ENCODE results near the gene FAM110D.

FAM110D gene

DNA sequence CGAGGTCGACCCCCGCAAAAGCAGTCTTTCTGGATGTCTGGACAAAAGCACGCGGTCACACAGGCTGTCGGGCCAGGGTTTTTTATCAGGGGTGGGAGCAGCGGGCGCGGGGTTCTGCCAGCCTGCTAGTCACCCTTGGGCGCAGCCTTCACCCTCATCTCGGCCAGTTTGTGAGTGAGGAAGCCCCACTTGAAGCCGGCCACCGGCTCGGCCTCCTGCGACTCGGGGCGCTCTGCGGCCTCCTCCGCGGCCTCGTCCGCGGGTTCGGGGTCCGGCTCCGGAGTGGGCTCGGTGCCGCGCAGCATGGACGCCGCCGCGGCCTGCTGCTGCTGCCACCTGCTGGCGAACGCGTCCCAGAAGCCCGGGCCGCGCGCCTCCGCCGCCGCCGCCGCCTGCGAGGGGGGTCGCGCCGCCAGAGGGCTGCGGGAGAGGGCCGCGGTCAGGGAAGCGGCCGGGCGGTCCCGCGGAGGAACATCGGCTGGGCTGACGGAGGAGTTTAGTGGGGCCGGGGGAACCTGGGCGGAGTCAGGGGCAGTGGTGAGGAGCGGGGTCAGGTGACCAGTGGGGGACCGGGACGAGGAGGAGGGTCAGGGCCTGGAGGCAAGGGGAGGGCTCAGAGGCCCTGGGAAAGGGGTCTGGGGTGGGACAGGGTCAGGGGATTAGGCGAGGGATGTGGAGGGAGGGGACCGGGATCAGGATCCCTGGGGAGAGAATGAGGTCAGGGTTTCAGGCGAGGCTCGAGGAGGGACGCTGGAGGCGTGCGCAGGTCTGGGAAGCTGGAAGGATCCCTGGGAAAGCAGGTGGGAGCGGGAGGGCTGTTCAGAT lies 5.4 kb downstream of the FAM110D start:
- peak; percentile 65 for DNase-seq

DNA sequence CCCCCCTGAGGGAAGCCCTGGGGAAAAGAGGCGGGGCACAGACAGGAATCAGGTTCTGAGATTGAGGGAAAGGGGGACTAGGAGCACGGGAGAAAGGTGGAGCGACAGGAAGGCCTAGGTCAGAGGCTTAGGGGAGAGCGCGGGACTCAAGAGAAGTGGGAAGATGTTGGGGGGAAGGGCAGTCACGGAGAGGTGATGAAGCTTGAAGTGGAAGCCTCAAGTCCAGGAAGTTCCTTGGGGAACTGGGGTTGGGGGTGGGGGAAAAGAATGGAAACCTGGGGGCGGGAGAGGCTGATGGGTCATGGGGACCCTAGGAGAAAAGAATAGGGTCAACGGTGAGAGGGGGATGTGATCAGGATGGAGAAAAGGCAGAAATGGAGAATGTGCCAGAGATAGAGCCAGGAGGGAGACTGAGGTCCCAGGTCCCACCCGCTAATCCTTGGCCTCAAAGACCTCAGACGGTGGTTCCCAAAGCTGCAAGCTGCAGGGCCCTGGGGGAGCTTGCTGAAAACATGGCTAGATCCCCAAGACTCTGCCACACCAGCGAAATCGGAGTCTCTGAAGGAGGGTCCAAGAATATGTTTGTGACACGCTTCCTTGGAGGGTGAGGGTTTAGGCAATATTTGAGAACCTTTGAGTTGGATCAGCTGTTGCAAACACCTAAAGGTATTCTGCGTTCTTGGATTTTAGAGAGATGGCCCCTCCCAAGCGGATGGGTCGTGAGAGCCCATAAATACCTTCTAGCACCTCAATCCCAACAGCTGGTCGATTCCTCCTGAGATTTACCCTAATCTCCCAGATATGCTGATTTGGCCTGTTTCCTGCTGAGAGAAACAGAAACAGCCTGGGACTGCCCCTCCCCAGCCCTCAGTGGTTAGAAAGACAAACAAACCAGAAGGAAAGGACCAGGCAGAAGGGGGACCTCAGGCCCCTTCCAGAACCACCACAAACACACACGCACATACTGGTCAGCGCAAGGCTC lies 6.3 kb downstream of the FAM110D start:
- no peak for DNase-seq

DNA sequence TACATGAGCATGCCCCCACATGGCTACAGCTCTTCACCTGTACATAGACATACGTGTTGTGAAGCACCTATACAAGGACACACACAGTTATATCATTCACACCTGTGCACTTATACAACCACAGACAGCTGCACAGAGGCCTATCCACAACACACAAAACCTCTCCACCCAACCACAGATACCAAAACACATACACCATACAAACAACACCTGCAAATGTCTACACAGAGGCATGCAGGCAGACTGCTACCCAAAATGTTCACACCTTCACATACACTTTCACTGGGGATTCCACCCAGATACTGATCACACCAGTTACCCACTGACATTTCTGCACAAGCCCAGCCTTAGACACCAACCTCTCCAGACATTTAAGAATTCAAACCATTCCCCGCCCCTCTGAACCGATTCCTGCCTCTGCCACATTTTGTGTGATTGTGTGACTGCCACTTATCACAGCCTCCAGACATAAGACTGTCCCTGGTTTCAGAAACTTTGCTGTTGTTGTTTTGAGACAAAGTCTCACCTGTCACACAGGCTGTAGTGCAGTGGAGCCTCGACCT lies 7.9 kb downstream of the FAM110D start:
- no peak for DNase-seq

DNA sequence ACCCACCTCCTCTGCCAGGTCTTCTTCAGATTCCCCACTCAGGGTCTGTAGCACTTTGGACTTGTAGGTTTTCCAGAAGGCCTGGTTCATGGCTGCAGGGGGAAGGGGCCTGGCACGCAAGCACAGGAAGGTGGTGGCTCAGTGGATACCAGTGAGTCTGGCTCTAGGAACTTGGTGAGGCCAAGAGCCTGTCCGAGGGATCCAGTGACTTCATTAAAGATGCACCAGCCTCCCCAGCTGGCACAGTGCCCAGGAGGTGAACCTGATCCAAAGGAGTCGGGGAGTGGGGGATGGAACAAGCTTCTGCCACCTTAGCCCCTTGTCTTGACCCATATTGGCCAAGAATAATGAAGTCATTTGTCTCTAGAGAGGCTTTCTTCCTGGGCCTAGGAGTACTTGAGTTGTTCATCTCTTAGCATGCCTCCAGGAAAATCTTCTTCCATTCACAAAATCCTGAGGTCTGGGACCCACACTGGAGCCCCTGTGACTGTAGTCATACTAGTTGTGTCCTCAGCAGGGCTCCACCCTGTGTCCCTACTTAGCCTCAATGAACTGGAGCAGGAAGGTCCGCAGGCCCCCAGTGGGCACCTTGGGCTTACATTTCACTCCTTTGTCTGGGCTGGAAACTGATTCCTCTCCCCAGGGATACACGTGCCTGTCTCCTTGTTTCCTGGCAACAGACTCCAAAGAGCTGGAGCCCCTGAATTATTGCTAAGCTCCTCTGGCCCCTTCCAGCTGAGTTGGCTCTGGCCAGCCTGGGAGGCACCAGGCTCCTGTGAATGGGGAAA lies 9.7 kb downstream of the FAM110D start, which contains the start of gene C1orf232:
C1orf232 (minus strand) TSS at position 554 of the 788 bp plus-strand sequence; CDS start at position 90, 464 bp downstream.
- no peak for DNase-seq

DNA sequence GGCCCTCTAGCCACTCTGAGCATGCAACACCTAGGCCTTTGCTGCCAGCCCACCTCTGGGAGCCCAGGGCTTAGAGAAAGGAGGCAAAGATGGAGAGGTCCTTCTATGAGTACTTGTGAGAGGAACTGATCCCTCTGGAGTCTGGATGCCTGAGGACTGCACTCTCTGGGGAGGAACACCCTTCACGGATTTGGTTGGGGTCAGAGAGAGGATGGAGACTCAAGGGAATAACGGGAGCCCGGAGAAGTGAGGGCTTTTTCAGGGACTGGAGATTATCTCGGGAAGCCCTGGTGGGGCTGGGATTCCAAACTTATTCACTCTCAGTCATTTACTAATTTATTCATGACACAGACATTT lies 10.3 kb downstream of the FAM110D start:
- DNase-seq, result no peak

DNA sequence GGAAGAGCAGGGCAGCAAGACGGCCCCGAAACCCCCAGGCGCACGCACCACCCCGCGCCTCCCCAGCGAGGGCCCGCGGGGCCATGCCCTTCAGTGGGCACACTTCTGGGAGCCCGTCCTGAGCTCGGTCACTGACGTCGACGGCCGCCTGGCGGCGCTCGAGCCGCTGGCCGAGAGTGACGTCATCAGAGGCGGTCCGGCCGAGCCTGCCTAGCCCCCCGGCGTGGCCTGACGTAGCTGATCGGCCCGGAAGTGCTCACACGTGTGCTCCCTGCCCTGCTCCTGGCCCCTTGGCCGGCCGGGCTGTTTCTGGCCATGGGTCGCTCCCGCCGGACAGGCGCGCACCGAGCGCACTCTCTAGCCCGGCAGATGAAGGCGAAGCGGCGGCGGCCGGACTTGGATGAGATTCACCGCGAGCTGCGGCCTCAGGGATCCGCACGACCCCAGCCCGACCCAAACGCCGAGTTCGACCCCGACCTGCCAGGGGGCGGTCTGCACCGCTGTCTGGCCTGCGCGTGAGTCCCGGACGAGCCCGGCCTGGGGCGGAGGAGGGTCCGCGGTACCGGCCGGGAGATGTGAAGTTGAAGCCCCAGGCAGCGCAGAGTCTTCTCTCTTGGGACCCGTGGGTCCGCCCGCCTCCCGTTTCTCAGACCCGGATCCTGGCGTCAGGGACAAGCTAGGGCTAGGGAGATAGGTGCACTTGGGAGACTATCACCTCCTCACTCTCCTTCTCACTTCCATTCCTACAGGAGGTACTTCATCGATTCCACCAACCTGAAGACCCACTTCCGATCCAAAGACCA lies 11.0 kb downstream of the FAM110D start, which contains the start of gene ZNF593:
ZNF593 (plus strand) TSS at position 240 of the 803 bp plus-strand sequence; CDS start at position 316, 76 bp downstream.
- DNase-seq, result peak; percentile 88

DNA sequence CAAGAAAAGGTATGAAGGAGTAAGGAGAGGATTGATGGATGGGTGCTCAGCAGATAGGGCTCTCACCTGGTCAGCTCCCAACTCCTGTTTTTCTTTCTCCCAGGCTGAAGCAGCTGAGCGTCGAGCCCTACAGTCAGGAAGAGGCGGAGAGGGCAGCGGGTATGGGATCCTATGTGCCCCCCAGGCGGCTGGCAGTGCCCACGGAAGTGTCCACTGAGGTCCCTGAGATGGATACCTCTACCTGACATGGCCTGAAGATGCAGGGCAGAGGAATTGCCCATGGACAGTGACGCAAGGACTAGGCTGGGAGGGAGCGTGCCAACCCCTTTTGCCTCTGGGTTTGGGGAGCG lies 11.6 kb downstream of the FAM110D start:
- no peak for DNase-seq

DNA sequence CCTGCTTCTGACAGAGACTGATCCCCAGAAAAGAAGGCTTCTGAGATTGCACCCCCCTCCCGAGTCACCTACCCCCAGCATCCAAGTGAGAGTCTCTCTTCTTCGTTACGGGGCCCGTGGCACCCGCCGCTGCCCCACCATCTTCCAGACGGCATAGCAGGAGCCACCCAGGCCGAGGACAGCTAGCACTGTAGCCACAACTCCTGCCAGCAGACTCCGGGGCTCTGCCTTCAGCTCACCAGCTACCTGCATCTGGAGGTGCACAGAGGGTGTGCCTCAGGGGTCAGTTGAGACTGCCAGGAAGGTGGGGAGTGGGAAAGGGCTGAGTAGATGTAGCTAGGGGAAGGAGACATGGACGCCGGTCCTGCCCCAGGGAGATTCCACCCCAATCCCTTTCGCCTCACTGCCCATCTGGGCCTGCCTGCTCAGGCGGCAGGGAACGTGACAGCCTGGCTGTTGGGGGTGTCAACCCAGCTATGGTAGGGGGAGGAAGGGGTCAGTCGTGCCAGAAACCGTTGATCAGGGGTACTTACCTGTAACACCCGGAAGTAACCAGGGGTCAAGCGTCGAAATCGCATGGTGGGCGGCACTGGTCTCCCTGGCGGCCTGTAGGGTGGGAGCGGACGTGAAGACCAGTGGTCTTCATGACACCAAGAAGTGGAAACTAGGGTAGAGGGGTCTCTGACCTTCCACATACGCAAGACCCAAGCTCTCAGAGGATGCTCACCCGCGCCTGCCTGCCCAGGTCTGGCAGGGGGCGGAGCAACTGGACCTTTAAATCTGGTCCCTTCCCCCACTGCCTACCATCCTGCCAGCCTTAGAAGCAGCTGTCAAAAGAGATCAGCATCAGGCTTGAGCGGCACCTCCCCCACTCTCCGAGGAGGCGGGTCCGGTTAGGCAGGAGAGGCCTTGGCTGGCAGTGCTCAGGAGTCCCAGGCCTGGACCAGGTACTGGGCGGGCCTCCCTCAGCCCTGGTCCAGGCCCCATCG lies 12.5 kb downstream of the FAM110D start, which contains the start of gene ZNF593OS:
ZNF593OS (minus strand) TSS at position 749 of the 989 bp plus-strand sequence; CDS start at position 578, 171 bp downstream.
- DNase-seq, result no peak

DNA sequence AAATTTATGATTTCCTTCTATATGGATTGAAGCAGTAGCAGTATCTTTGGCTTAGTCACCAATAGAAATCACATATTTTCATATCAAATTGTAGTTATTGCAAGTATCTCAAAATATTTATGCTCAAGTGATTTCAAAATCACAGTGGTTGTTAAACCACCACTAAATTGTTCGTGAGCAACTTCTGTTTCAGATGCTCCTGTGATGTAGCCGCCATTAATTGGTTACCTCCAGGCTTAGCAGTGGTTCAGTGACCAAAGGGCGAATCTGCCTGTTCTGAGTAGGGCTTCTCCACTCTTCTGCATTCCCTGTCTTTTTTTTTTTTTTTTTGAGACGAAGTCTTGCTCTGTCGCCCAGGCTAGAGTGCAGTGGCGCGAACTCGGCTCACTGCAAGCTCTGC lies 16.5 kb downstream of the FAM110D start:
- no peak for DNase-seq

DNA sequence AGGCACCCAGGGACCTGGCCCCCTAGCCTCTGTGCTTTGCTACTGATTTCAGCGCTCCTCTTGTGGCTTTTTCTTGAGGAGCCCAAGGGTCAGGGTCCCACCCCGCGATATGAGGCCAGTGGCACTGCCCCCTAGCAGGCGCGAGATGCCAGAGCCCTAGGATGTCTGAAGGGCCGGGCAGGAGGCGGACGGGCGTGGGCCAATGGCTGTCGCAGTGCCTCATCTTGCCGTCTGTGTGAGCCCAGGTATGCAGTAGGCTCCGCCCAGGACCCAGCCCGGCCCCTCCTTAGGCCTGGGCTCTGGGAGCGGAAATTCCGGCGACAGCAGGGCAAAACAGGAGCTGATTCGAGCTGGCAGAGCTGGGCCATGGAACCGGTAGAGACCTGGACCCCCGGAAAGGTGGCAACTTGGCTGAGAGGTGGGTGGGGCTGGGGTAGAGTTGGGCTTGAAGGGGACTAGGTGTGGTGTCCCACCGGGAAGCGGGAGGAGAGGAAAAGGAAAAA lies 18.4 kb downstream of the FAM110D start, which contains the start of gene CNKSR1:
CNKSR1 (plus strand) TSS at position 310 of the 503 bp plus-strand sequence; CDS start at position 367, 57 bp downstream.
- DNase-seq, result peak; percentile 38

DNA sequence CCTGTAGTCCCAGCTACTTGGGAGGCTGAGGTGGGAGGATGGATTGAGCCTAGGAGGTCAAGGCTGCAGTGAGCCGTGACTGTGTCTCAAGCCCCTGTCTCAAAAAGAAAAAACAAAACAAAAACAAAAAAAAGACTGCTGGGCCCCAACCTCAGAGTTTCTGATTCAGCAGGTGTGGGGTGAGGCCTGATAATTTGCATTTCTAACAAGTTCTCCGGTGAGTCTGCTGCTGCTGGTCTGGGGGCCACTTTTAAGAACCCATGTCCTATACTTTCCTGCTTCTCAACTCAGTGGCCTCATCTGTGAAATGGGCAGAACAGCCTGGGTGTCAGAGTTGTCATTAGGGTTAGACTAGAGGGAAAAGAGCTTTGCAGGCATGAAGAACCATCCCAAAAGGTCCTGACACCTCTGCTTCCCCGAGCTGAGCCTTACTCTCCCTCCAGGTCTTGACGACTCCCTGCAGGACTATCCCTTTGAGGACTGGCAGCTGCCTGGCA lies 21.2 kb downstream of the FAM110D start:
- no peak for DNase-seq

DNA sequence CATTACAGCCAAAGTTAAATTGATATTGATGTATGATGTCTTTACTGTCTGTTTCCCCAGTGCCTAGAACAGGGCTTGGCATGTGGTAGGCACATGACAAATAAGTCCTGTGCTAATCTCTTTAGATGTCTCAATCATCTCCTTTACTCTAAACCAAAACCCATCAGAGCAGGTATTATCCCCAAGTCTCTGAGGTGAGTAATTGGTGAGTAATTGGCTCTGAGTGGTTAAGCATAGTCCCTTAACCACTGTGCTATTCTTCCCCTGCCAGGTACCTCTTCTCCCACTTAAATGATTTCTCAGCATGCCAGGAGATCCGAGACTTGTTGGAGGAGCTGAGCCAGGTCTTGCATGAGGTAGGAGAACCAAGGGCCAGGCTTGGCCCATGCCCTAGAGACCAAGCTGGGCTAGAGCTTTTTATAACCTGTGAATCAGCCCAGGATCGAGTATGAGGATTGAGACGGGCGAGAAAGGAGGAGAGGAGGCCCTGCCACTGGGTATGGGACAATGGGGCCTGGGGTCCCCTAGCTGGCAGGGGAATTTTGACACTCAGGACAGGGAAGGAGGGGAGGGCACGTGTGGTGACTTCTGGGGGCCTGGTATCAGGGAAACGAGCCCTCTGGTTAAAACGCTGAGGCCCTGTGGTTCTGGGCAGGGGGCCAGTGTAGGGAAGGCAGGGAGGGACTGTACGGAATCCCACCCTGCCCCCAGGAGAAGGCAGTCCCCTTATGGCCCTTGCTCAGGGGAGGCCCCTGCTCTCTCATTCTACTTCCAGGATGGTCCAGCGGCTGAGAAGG lies 22.9 kb downstream of the FAM110D start:
- DNase-seq, result no peak

DNA sequence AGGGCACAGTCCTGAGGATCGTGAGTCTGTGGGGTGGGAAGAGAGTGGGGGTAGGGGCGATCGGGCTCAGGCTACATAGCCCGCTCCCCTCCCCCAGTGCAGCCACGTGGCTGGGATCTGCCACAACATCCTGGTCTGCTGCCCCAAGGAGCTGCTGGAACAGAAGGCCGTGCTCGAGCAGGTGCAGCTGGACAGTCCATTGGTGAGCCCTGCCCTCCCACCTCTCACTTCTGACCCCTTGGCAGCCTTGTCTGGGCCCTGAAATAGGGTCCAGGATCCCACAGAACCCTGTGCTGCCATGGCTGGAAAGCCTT lies 23.5 kb downstream of the FAM110D start:
- DNase-seq, result no peak

DNA sequence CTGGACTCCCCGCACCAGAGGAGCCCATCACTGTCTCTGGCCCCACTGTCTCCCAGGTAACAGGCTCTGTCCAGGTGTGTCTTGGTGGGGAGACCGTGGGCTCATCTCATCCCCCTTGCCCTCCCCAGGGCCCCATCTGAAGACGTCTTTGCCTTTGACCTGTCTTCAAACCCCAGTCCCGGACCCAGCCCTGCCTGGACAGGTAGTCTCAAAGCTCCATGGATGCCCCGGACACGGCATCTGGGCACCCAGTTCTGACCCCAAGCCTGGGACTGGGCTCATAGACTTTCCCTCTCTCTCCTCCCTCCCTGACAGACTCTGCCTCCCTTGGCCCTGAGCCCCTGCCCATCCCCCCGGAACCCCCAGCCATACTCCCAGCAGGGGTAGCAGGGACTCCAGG lies 25.2 kb downstream of the FAM110D start:
- no peak for DNase-seq

DNA sequence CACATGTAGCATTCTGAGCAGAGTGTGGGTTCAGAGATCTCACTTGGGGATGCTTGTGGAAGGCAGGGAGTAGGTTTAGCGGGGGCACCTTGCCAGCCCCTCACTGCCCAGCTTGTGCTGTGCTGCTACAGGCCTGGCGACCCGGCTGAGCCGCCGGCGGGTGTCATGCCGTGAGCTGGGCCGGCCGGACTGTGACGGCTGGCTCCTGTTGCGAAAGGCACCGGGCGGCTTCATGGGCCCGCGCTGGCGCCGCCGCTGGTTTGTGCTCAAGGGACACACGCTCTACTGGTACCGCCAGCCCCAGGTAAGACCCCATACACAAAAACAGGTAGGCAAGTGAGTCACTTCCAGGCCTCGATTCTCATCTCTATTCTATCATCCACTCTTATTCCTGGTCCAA lies 26.0 kb downstream of the FAM110D start:
- no peak for DNase-seq

DNA sequence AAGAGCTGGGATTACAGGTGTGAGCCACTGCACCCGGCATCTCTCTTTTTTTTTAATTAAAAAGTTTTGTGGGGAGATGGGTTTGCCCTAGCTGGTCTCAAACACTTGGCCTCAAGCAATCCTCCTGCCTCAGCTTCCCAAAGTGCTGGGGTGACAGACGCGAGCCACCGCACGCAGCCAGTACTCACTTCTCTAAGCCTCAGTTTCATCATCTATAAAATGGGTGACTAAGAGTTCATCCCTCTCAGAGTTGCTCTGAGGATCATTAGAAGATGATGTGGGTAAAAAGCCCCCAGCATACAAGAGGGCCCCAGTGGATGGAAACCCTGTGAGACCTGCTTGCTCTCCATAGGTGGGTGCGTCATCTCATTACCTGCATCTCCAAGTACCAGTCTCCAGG lies 29.0 kb downstream of the FAM110D start:
- no peak for DNase-seq

DNA sequence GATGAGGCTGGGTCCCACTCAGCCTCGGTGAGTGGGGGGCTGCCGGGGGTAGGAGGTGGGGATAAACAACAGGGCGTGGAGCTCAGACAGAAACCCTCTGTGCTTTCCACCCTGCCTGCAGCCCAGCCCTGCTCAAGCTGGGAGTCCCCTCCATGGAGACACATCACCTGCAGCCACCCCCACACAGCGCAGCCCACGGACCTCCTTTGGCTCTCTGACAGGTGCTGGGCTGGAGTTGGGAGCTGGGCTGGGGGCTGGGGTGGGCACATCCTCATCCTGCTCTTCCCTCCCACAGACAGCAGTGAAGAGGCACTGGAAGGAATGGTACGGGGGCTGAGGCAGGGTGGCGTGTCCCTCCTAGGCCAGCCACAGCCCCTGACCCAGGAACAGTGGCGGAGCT lies 29.6 kb downstream of the FAM110D start:
- DNase-seq, result no peak

DNA sequence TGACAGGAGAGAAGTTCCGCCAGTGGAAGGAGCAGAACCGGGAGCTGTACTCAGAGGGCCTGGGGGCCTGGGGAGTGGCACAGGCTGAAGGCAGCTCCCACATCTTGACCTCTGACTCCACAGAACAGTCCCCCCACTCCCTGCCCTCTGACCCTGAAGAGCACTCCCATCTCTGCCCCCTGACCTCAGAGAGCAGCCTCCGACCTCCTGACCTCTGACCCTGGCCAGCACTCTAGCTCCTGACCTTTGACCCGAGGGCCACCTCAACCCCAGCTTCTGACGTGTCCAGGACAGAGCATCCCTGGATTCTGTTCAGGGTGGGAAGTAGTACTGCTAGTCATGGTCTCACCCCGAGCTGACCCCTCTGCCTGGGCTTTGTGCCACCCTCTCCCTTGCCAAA lies 30.5 kb downstream of the FAM110D start:
- no peak for DNase-seq

DNA sequence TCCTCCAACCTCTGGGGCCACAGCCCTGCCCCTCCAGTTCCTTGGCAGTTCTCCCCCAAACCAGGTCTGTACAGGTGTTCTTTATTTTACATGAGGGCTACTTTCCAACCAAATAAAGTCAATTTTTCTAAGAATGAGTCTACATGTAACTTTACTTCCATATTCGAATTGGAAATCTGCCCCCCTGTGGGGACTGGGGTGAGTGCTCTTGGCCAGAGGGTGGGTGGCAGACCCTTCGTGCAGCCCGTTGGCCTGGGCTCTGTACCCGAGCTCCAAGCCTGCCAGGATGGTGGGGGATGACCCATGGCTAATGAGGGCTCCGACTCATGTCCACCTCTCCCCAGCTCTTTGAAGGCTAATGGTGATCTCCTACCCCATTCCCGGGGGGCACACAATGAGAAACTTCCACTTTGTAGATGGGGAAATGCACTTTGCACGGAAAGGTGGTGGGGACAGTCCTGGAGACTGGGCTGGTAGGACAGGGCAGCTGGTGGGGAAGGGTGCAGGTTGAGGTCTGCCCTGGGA lies 30.9 kb downstream of the FAM110D start:
- no peak for DNase-seq
